ENCODE results near the gene TES. TPM values are rescaled to one million over a fixed set of nuclear protein-coding genes. Genes with fewer than 3 reads are reported as not detected.

The TES gene
- total and polyA plus RNA-seq, 2 of the 8 experiments (the other 6 are each of a cell fraction or from before 2014, with no cell fraction given), result 18.2 to 36.3 TPM

DNA sequence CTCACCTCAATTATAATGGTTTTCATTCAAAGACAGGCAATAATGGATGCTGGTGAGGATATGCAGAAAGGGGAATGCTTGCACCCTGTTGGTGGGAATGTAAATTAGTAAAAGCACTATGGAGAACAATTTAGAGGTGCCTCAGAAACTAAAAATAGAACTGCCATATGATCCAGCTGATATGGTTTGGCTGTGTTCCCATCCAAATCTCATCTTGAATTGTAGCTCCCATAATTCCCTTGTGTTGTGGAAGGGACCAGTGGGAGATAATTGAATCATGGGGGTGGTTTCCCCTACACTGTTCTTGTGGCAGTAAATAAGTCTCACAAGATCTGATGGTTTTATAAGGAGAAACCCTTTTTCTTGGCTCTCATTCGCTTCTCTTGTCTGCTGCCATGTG is 87.7 kb downstream of the TES start (continued):
- TF ChIP-seq, protein P1, sequence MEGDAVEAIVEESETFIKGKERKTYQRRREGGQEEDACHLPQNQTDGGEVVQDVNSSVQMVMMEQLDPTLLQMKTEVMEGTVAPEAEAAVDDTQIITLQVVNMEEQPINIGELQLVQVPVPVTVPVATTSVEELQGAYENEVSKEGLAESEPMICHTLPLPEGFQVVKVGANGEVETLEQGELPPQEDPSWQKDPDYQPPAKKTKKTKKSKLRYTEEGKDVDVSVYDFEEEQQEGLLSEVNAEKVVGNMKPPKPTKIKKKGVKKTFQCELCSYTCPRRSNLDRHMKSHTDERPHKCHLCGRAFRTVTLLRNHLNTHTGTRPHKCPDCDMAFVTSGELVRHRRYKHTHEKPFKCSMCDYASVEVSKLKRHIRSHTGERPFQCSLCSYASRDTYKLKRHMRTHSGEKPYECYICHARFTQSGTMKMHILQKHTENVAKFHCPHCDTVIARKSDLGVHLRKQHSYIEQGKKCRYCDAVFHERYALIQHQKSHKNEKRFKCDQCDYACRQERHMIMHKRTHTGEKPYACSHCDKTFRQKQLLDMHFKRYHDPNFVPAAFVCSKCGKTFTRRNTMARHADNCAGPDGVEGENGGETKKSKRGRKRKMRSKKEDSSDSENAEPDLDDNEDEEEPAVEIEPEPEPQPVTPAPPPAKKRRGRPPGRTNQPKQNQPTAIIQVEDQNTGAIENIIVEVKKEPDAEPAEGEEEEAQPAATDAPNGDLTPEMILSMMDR (IDR thresholded peaks at IDR 0.05; ENCODE audit: control extremely low read depth in 1 of 3, insufficient read depth in 1 of 3, low read depth in 1 of 3, low read length in 3 of 3), result no peak
